GM19023 (cell line): ENCODE measurements around the gene MEIS1.

Source experiments
- ATAC-seq: cut with Tn5 transposase; IDR thresholded peaks from one replicate; pipeline ENCODE4 v1.9.1; 2021; ENCODE audit warnings: mild to moderate bottlenecking, moderate library complexity; ENCODE audit not compliant: unreplicated experiment

MEIS1 gene

DNA sequence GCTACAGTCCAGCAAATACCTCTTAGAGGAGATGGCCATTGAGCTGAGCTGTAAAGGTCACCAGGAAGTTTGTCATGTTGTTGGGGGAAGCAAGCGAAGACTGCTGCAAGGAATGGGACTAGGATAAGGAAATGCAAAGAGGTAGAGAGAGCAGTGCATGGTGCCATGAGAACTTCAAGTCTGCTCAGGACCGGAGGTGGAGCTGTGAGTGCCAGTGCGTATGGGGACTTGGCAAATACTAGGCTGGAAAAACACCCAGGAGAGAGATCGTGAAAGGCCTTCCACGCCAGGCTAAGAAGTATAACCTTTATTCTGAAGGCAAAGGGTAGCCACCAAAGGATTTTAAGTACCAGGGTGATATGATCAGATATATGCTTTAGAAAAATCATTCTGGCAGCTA lies 71.3 kb downstream of the MEIS1 start:
- ATAC-seq = no peak

DNA sequence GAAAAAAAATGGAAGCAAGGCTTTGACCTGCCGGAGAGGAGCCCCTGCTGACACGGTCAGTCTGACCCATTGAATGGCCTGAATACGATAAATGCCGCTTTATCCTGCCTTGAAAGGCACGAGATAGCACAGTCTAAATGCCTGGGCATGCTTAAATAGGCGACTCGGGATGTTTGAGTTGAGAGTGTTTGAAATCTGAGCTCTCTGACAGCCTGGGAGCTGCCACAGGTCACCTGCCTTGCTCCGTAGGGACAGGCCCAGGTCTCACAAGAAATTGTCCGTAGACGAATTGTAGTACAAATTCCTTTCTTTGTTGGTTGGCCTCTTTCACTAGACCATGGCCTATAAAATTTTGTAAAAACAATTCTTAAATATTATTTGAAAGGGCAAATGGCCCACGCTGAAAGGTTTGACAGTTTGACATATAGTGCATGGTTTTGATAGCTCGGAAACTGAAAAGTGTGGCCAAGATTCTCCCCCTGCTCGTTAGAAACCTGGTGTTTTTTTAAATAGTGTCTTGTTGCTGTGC lies 72.8 kb downstream of the MEIS1 start:
- ATAC-seq = no peak

- ATAC-seq = no peak
Observed at GRCh38 chr2:66508484-66509071, 73.7 kb downstream of the MEIS1 start.

DNA sequence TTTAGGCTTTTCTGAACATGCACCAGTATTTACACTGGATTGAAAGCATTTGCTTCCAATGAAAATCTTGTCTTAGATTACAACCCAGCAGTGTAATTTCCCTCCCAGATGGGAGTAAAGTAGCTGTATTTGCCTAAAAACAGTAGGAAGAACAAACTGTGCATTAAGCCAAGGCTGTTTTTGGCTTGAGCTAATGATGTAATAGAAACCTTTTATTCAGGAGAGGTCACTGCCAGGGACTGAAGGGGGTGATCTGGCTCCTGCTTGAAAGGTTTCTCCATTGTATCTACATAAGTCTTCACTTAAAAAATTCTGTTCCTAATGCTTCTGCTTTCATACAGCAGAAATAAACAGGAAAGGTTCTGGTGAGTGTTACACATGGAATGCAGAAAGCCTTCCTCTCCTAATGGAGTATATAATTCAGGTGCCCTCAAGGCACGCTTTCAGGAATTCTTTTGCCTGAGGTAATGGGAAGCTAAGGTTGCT lies 74.4 kb downstream of the MEIS1 start:
- ATAC-seq = no peak

DNA sequence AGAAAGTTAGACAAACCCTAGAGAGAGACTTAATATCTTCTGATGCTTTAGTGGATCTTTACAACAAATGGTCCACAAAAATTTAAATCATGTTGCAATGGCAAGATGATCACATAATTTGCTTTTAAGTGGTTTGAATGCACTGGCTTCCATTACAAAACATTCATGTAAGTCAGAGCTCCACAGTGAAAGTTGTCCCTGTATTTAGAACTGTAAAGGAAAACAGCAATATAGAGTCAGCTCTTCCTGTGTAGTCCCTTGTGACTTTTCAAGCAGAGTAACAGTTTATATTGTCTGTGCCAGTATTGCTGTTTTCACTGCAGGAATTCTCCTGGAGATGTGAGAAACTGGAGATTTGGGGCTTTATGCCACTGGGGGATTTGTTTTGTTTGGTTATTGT lies 77.7 kb downstream of the MEIS1 start:
- ATAC-seq = no peak

DNA sequence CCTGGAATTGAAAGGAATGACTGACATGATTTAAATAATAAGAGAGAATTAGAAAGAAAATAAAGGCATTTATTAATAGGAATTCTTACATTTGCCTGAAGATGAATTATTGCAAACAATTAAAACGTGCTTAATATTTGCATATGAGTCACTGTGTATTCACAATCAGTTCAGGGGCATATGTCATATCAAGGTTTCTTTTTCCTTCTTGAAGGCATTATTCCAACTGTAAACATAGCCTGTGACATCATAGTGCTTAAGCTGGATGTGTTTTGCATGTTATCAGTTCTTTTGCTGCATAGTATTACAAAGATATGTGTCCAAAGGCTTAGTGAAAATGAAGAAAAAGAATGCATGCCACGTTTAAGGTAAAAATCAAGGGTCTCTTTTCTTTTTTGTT lies 80.8 kb downstream of the MEIS1 start:
- ATAC-seq = no peak

- no peak for ATAC-seq
Observed at GRCh38 chr2:66516499-66516898, 81.6 kb downstream of the MEIS1 start.

DNA sequence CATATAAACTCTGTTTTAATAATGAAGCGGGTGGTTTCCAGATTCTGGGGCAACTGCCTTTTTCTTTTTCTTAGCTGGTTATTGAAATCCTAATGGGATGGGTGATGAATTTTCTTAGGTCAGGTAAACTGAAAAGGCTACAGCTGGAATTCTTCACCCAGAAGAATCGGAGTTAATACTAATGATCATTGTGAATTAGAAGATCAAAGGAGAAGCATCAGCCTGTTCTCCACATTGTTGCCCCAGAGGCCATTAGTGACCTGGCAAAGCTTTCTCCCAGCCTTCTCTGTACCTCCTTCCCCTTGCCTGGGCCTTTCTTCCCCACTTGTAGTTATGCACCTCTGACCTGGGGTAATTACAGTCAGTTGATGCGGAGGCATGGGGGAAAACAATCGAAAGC lies 82.8 kb downstream of the MEIS1 start:
- no peak for ATAC-seq

DNA sequence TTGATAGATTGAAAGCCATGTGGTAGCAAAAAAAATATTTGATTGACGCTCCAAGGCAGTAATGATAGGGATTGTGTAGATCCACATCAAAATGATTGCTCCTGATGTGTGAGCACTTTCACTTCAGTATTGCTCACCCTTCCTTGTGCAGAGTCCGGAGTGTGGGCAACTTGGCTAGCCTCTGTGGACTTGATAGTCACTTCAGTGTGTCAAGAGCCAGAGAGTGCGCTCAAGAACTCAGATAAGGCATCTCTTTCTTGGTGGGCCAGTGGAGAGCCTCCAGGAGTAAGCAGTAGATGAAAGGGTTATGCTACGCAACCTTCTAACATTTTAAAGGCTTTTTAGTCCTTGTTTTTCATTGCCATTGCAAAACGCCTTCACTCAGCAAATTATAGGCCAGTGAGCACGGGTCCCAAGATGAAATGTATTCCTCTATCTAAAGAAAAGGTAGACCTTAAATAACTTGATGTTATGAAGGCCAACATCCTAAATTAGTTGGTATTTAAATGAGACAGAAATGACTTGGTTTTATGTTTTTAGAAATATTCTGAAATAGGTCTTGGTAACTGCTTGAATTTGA lies 84.4 kb downstream of the MEIS1 start:
- ATAC-seq = no peak

DNA sequence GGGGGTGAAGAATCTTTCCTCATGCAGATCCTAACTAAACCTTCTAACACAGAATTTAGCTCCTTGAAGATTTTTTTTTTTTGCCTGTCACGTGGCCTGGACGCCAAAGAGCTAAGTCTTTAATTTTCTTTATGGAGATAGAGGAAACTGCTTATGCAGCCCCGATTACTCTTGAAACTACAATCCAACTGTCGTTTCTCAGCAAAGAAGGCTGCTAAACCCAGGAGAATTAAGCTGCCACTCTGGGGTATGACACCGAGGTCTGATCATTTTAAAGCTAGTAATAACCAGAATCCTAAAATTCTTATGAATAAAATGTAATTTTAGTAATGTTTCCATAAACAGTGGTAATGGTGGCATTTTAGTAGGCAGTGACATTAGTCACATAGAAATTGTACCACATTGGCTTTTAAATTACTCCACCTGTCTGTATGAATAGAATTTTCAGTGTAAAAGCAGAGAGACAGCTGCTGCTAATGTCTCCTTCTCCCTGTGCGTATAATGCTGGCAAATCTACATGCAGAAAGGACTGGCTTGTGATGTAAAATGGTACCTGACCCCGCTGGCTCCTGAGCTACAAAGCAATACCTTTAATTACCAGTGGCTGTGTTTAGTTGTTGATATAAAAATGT lies 86.5 kb downstream of the MEIS1 start:
- ATAC-seq = no peak

- no peak for ATAC-seq
Observed at GRCh38 chr2:66522611-66523376, 87.9 kb downstream of the MEIS1 start.

DNA sequence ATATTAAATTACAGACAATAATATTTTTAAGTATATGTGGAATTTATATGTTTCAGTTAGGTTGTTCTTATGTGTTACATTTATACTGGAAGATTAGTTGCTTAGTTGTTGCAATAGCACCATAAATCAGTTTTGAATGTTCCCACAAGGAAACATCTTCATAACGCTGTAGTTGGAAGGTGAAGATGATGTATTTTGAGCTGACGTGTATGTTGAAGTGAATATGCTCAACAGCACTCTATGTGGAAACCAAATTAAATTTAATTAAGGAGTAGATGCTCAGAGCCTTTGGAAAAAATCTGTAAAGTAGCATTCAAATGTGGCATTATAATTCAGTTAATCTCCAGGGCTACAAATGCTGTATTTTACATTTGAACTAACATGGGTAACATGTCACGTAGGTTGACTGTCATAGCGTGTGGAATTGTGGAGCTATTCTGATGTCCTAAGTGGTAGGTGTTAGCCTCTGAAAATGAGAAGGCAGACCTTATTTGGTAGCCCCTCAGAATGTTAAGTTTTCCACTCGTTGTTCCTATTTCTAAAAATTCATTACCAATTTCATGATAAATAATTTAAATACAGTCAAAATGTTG lies 88.5 kb downstream of the MEIS1 start:
- no peak for ATAC-seq

DNA sequence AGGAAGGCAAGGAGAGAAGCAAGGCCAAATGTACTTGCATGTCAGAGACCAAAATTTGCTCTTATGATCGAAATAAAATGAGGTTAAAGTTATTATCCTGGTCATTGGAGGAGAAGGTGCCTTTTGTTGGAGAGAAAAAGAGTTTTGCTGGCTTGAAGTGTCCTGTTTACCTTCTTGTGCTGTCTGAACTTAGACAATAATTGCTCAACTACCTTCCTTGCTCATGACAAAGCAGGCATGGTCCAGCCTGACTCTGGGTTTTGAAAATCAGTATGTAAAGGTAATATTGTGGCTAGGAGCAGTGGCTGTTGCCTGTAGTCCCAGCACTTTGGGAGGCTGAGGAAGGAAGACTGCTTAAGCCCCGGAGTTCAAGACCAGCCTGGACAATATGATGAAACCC lies 89.1 kb downstream of the MEIS1 start:
- no peak for ATAC-seq

GRCh38 chr2:66525606-66526005 lies 90.7 kb downstream of the MEIS1 start:
- ATAC-seq = no peak

GRCh38 chr2:66526180-66526579 lies 91.3 kb downstream of the MEIS1 start:
- no peak for ATAC-seq

DNA sequence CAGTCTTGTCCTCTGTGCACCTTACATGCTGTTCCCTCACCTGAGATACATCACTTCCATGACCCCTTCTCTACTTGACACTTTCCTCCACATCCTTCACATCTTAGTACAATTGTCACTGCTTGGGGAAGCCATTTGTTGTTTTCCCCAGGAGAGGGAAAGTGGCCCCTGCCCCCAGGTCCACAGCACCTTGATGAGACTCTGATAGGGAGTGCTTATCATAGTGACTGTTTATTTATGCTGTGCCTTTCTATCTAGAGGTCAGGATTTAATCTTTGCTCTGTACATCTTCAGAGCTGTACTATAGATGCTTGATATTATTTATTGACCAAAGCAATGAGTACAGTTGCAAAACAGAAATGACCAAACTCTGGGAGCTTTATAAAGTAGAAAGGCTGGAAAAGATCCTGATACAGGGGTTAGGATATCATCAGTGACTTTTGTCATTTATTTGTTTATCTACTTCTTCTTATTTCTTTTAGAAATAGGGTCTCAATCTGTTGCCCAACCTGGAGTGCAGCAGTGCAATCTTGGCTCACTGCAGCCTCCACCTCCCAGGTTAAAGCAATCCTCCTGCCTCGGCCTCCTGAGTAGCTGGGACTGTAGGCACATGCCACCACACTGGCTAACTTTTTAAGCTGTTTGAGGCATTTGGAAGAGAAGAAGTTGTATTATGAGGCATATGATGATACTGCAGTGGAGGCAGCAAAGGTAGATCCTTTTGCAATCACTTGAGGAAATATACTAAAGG lies 94.2 kb downstream of the MEIS1 start:
- no peak for ATAC-seq

GRCh38 chr2:66530651-66531050 lies 95.7 kb downstream of the MEIS1 start:
- no peak for ATAC-seq

- ATAC-seq = no peak
Observed at GRCh38 chr2:66531155-66531554, 96.2 kb downstream of the MEIS1 start.

- ATAC-seq = no peak
Observed at GRCh38 chr2:66531567-66531966, 96.6 kb downstream of the MEIS1 start.
